Stomach (tissue), 4 donors: ENCODE measurements around the gene CD69.

Experiments used
- POLR2AphosphoS5 ChIP-seq, 3 donors: sonication (generic); formaldehyde crosslinking; IDR thresholded peaks; one replicate each; pipeline ENCODE4 v1.6.1; 2016; ENCODE audit warnings: antibody characterized with exemption in 3 of 3
- TF ChIP-seq, protein P1 (sequence below), 7 experiments: fragments of 450-650 bp in 4 of 7; fragments of 200-600 bp in 3 of 7; sonication (generic) in 3 of 7; IDR thresholded peaks; one replicate each; pipeline ENCODE4 v1.5.1; 2016 to 2019; ENCODE audit warnings: antibody characterized with exemption in 7 of 7, control low read depth in 2 of 7, mild to moderate bottlenecking in 1 of 7

DNA sequence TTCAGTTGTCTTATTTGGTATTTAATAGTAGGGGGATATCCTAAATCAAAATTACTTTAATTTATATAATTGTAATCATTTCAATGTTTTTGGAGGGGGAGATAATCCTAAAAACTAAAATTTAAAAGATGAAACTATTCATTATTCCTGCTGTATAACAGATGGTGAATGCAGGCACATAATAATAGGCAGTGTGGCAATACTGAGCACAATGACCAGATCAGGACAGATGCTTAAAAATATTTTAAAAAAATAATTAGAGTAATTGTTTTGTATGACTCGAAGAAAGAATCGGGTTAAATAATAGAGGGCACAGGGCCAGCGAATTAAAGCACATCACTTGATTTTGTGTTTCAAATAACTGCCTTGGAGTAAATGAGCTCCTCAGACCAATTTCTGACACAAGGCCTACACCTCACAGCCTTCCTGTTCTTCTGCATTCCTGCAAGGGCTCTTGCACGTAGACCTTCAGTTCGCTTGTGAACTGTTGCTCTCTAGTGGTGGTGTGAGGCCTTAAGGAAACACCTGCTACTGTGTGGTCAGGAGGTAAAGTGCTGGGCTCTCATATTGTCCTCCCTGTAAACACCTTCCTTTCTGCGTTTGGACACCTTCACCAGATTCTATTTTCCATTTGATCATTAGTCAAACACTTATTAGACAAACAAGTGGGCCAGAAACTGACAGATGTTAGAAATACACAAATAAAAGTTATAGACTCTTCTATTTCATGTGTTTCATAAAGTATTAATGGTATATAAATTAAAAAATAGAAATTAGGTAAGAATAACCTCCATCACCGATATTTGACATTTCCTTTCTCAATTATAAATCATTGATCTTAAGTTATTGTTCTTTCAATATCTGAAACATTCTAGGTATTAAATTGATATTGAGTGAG lies 37.3 kb upstream of the CD69 start:
- TF ChIP-seq, protein P1, sequence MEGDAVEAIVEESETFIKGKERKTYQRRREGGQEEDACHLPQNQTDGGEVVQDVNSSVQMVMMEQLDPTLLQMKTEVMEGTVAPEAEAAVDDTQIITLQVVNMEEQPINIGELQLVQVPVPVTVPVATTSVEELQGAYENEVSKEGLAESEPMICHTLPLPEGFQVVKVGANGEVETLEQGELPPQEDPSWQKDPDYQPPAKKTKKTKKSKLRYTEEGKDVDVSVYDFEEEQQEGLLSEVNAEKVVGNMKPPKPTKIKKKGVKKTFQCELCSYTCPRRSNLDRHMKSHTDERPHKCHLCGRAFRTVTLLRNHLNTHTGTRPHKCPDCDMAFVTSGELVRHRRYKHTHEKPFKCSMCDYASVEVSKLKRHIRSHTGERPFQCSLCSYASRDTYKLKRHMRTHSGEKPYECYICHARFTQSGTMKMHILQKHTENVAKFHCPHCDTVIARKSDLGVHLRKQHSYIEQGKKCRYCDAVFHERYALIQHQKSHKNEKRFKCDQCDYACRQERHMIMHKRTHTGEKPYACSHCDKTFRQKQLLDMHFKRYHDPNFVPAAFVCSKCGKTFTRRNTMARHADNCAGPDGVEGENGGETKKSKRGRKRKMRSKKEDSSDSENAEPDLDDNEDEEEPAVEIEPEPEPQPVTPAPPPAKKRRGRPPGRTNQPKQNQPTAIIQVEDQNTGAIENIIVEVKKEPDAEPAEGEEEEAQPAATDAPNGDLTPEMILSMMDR (IDR thresholded peaks at IDR 0.05) = peak in 4 of 7 experiments; percentile 11 to 52 (median 48)
- peak in 1 of 3 donors; percentile 38 for TF ChIP-seq POLR2AphosphoS5 (IDR thresholded peaks at IDR 0.05)
